Mucosa of descending colon (tissue), 3 donors: ENCODE measurements around the gene CAPN7. TPM values are rescaled to one million over a fixed set of nuclear protein-coding genes. Genes with fewer than 3 reads are reported as not detected.

Experiments used
- ATAC-seq: fragments of 200-7000 bp; cut with Tn5 transposase; one replicate; pipeline ENCODE4 v1.9.1; 2020; ENCODE audit warnings: mild to moderate bottlenecking, moderate library complexity
- DNase-seq, 3 donors: peaks; one replicate each; pipeline ENCODE4 v3.0.0-alpha.2; 2020
- H3K36me3 ChIP-seq: fragments of 200-600 bp; one replicate; pipeline ENCODE4 v1.8.0; 2021; ENCODE audit warnings: low read depth, mild to moderate bottlenecking
- H3K4me1 ChIP-seq: fragments of 200-600 bp; one replicate; pipeline ENCODE4 v1.8.0; 2021; ENCODE audit warnings: low read depth, mild to moderate bottlenecking
- H3K4me3 ChIP-seq: fragments of 200-600 bp; one replicate; pipeline ENCODE4 v1.8.0; 2021; ENCODE audit warnings: mild to moderate bottlenecking
- H3K9me3 ChIP-seq: fragments of 200-600 bp; one replicate; pipeline ENCODE4 v1.8.0; 2021; ENCODE audit warnings: mild to moderate bottlenecking
- CTCF ChIP-seq: fragments of 200-600 bp; IDR thresholded peaks from one replicate; pipeline ENCODE4 v1.8.0; 2022; ENCODE audit warnings: antibody characterized with exemption, mild to moderate bottlenecking
- intact Hi-C, 2 donors: fragments of 100-400 bp; cut with DNase I in 1 of 2; cut with micrococcal nuclease in 1 of 2; formaldehyde crosslinking; loops; one replicate each; pipeline versions ENCODE4 v1.11.0 to v1.11.1; 2022; cut with DNase I, micrococcal nuclease
- total RNA-seq, 3 donors: library from RNA; stranded (reverse); fragmentation: NEBNext Ultra II Directional in 2 of 3; extraction: Animal tissue kit (Norgen Biotek cat#: 25700) in 2 of 3; gene quantifications; one replicate each; pipeline versions ENCODE4 v1.2.1 to v1.2.4, GENCODE V29; 2021 to 2023
- donor health status: DM: no; HTN: no; CAD: no; lungs with moderate emphysema.
- donor health status: DM: no; HTN: no; CAD: no.
- donor health status: DM: no; HTN: yes; CAD: no.

The CAPN7 gene
- total RNA-seq, 3 donors from 2014 or later, result 26.8 to 56.5 (median 44.9) TPM

- no peaks in the 10 kb centered on the region for H3K9me3 ChIP-seq
- ATAC-seq (no peak), DNase-seq (no peak)
- intact Hi-C loops, result no loop called here
- TF ChIP-seq CTCF, result no peak
- no peaks in the 10 kb centered on the region for H3K4me1 ChIP-seq
- H3K4me3 ChIP-seq, result no peak overlapping the region
- H3K36me3 ChIP-seq, result peaks cover 4% of the 10 kb centered on the region
Observed at GRCh38 chr3:15214758-15215157, 8.7 kb downstream of the CAPN7 start.

- no peaks in the 10 kb centered on the region for H3K4me1 ChIP-seq
- H3K4me3 ChIP-seq, result no peak overlapping the region
- no peak for DNase-seq
- peaks cover 4% of the 10 kb centered on the region for H3K36me3 ChIP-seq
- TF ChIP-seq CTCF, result no peak
- H3K9me3 ChIP-seq, result no peaks in the 10 kb centered on the region
- intact Hi-C loops, result no loop called here
- ATAC-seq, result no peak
Observed at GRCh38 chr3:15215996-15216395, 9.9 kb downstream of the CAPN7 start.

GRCh38 chr3:15216501-15216900 is 10.5 kb downstream of the CAPN7 start:
- Histone ChIP-seq H3K9me3 (no peaks in the 10 kb centered on the region), H3K36me3 (peaks cover 4% of the 10 kb centered on the region), H3K4me1 (no peaks in the 10 kb centered on the region), H3K4me3 (no peak overlapping the region)
- ATAC-seq (no peak), DNase-seq (no peak)
- intact Hi-C loops, result no loop called here
- no peak for TF ChIP-seq CTCF

- no peak for ATAC-seq
- H3K36me3 ChIP-seq, result peaks cover 4% of the 10 kb centered on the region
- intact Hi-C loops, result no loop called here
- no peaks in the 10 kb centered on the region for H3K9me3 ChIP-seq
- no peaks in the 10 kb centered on the region for H3K4me1 ChIP-seq
- TF ChIP-seq CTCF, result no peak
- DNase-seq, result no peak
- H3K4me3 ChIP-seq, result no peak overlapping the region
Observed at GRCh38 chr3:15217011-15217671, 11.1 kb downstream of the CAPN7 start.

GRCh38 chr3:15217841-15218267 is 11.8 kb downstream of the CAPN7 start:
- Histone ChIP-seq H3K4me3 (no peak overlapping the region), H3K4me1 (no peaks in the 10 kb centered on the region), H3K36me3 (peaks cover 4% of the 10 kb centered on the region), H3K9me3 (no peaks in the 10 kb centered on the region)
- TF ChIP-seq CTCF, result no peak
- intact Hi-C loops, result no loop called here
- DNase-seq (no peak), ATAC-seq (no peak)

GRCh38 chr3:15218689-15219088 is 12.6 kb downstream of the CAPN7 start:
- Histone ChIP-seq H3K4me3 (no peak overlapping the region), H3K4me1 (no peaks in the 10 kb centered on the region), H3K9me3 (no peaks in the 10 kb centered on the region), H3K36me3 (peaks cover 4% of the 10 kb centered on the region)
- intact Hi-C loops, result no loop called here
- DNase-seq (no peak), ATAC-seq (no peak)
- no peak for TF ChIP-seq CTCF
